Skeletal muscle tissue (tissue), 5 donors: ENCODE results near the gene FAM13A. TPM values are rescaled to one million over a fixed set of nuclear protein-coding genes. Genes with fewer than 3 reads are reported as not detected.

Experiments used
- H3K27ac ChIP-seq: one replicate; pipeline ENCODE4 v1.7.0; 2013; ENCODE audit warnings: mild to moderate bottlenecking, low read depth, low read length, inconsistent platforms
- H3K27me3 ChIP-seq, 3 donors: one replicate each; pipeline ENCODE4 v1.7.0; 2013; ENCODE audit warnings: low read length in 3 of 3; ENCODE audit not compliant: control insufficient read depth in 3 of 3, insufficient read depth in 3 of 3
- H3K36me3 ChIP-seq, 3 donors: one replicate each; pipeline ENCODE4 v1.7.0; 2013; ENCODE audit warnings: low read length in 3 of 3; ENCODE audit not compliant: control insufficient read depth in 3 of 3, insufficient read depth in 3 of 3
- H3K4me1 ChIP-seq, 3 donors: one replicate each; pipeline ENCODE4 v1.7.0; 2013; ENCODE audit warnings: low read length in 3 of 3, mild to moderate bottlenecking in 3 of 3; ENCODE audit not compliant: control insufficient read depth in 3 of 3, insufficient read depth in 3 of 3
- H3K4me3 ChIP-seq, 3 donors: one replicate each; pipeline ENCODE4 v1.7.0; 2013; ENCODE audit warnings: low read length in 3 of 3
- H3K9ac ChIP-seq, 3 donors: one replicate each; pipeline ENCODE4 v1.7.0; 2013; ENCODE audit warnings: low read length in 3 of 3, mild to moderate bottlenecking in 3 of 3, moderate library complexity in 2 of 3, low read depth in 1 of 3
- H3K9me3 ChIP-seq, 3 donors: one replicate each; pipeline ENCODE4 v1.7.0; 2013; ENCODE audit warnings: low read length in 3 of 3; ENCODE audit not compliant: control insufficient read depth in 3 of 3
- small RNA-seq: library from RNA; depleted of rRNA; stranded (forward); fragments of <200 nt; gene quantifications from one replicate; pipeline ENCODE3, GENCODE V24; 2014
- total RNA-seq: library from RNA; depleted of rRNA; stranded (reverse); fragments of >200 nt; gene quantifications from one replicate; pipeline ENCODE4 v1.2.3, GENCODE V29; 2014
- donor health status: Osteomylitis.

The FAM13A gene
- total RNA-seq, 1 donor from 2014 or later: 41.8 TPM

DNA sequence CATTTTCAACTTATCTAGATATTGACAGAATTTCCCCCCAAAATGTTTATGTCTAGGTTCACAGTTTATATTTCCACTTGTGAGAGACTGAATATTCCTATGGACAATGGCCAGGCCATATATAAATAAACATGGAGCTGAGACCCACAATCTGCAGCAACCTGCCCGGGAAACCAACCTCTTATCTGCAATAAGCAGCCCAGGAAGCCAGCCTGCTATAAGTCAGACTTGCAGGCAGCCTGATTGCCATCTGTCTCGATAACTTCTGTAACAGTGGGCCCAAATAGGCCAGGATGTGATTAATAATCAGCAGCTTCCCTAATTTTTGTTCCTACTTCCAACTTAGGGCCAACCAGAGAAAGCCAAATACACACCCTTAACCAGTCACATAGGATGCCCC is 354.2 kb downstream of the FAM13A start:
- Histone ChIP-seq H3K4me1 (peaks cover 4 to 12% (median 4%) of the 10 kb centered on the region in 3 donors), H3K4me3 (no peak overlapping the region), H3K9ac (no peak overlapping the region), H3K36me3 (peaks cover 6 to 28% (median 15%) of the 10 kb centered on the region in 3 donors), H3K9me3 (no peaks in the 10 kb centered on the region), H3K27ac (no peak overlapping the region), H3K27me3 (no peaks in the 10 kb centered on the region)

DNA sequence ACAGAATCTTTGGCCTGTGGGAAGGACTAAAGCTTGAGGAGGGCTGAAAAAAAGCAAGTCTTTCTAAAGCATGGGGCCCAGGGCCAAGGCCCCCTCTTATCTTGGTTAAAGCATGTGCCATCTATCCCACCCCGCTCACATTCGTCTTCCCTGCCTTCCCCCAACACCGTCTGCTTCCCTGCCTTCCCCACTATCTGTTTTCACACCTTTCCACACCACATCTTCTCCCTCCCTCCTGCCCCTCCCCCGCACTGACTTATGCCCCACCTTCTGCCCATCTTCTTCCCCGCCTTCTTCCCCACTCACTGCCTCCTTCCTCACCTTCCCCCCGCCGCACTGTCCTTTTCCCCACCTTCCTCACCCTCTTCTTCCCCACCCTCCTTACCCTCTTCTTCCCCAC is 358.5 kb downstream of the FAM13A start:
- no peaks in the 10 kb centered on the region for H3K4me1 ChIP-seq
- H3K36me3 ChIP-seq: peaks cover 0 to 8% (median 7%) of the 10 kb centered on the region in 3 donors
- H3K27ac ChIP-seq: no peak overlapping the region
- no peak overlapping the region for H3K4me3 ChIP-seq
- H3K27me3 ChIP-seq: no peaks in the 10 kb centered on the region
- H3K9me3 ChIP-seq: no peaks in the 10 kb centered on the region
- H3K9ac ChIP-seq: no peak overlapping the region

DNA sequence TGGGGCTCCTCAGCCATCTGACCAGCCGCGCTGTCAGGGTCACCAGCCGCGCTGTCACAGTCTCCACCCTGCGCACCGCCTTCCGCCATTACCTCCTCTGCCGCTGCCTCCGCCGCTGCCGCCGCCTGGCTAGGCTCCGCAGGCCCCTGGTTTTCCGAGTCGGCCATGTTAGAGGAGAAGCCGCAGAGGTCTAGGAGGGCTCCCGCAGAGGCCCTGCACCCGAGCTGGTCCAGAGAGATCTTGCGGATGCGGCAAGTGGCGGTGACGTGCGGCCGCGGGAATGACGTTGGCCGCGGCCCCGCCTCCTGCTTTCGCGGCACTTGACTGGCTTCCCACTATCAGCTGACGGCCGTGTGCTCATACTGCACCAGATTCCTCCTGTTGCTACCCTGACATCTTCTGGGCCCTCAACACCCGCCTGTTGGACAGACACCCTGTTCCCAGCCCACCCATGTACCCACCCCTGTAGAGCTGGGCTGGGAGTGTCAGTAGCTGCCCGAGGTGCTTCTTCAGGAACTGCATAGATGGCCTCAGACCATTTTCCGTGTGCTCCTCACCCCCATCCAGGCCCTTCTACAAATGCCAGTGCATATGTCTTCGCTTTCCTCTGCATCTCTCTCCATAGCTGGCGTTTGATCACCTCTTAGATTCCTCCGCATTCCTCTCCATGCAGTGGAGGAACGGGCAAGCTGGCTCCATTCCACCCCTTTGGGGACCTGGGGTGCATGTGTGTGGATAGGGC is 359.2 kb downstream of the FAM13A start, which contains the start of gene NAP1L5:
Gene NAP1L5, minus strand, starts transcription at position 242 of the 742 bp plus-strand sequence. Its CDS starts 75 bp downstream, at position 167.
- peaks cover 0 to 8% (median 7%) of the 10 kb centered on the region in 3 donors for H3K36me3 ChIP-seq
- H3K9me3 ChIP-seq: no peaks in the 10 kb centered on the region
- peak within 1 kb of the TSS; percentile 75 to 84 (median 78) for H3K4me3 ChIP-seq
- peak within 1 kb of the TSS; percentile 69 for H3K27ac ChIP-seq
- no peaks in the 10 kb centered on the region for H3K4me1 ChIP-seq
- peak within 1 kb of the TSS; percentile 77 to 83 (median 80) for H3K9ac ChIP-seq
- no peaks in the 10 kb centered on the region for H3K27me3 ChIP-seq

DNA sequence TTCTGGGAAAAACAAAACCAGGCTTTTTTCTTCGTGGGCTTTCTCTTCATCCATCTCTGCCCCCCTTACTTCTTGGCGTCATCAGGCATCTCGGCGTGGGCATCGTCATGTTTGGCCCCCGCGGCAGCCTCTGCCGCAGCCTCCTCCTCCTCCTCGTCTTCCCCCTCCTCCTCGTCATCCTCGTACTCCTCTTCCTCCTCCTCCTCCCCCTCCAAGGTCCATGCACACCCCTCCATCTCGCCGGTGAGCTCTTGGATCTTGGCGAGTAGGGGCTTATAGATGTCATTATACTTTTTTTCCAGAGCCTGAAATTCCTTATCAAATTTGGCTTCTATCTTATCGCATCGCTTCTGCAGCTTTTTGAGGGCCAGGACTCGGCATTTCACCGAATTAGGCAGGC is 359.8 kb downstream of the FAM13A start:
- no peaks in the 10 kb centered on the region for H3K9me3 ChIP-seq
- H3K9ac ChIP-seq: peak overlapping the region; percentile 77 to 83 (median 80)
- H3K36me3 ChIP-seq: peaks cover 0 to 8% (median 7%) of the 10 kb centered on the region in 3 donors
- no peaks in the 10 kb centered on the region for H3K27me3 ChIP-seq
- peak overlapping the region; percentile 69 for H3K27ac ChIP-seq
- no peaks in the 10 kb centered on the region for H3K4me1 ChIP-seq
- peak overlapping the region; percentile 75 to 84 (median 78) for H3K4me3 ChIP-seq

DNA sequence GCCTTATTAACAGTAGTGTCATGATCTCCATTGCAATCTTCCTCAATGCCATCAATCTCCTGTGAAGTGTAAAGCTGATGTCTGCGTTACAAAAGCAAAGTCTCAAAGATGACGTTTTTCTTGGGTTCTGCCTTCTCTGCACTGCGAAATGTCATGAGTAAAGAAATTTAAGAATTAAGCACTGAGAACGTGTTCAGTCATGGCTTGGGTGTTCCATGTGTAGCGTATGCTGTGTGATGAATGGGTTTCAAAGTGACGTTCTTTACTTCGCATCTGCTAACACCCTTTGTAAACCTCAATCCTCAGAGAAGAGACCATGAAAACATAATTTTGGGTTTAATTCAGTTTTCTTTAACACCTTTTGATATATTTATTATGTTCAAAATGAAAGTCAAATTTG is 360.4 kb downstream of the FAM13A start:
- peak overlapping the region in 1 of 3 donors; percentile 77 for H3K9ac ChIP-seq
- H3K27me3 ChIP-seq: no peaks in the 10 kb centered on the region
- H3K4me1 ChIP-seq: no peaks in the 10 kb centered on the region
- no peak overlapping the region for H3K27ac ChIP-seq
- peak overlapping the region; percentile 0 to 84 (median 40) for H3K4me3 ChIP-seq
- H3K36me3 ChIP-seq: peaks cover 0 to 13% (median 7%) of the 10 kb centered on the region in 3 donors
- H3K9me3 ChIP-seq: no peaks in the 10 kb centered on the region

DNA sequence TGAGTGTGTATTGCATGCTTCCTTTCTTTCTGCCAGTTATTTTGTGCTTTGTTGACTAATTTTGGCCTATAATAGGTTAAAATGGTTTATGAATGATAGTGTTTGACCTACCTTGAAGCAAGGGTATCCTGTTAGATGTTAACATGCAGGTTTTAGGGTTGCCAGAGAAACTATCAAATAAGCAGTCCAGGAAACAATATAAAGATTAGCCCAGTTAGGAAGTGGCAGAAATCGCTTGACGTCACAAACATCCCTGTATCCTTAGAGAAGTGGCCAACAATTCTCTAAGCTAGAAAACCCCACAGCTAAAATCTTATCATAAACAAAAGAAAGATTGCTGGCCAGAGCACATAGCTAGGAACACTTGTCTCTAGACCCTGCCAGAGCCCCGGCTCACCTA is 363.2 kb downstream of the FAM13A start:
- no peak overlapping the region for H3K9ac ChIP-seq
- H3K27ac ChIP-seq: no peak overlapping the region
- H3K9me3 ChIP-seq: no peaks in the 10 kb centered on the region
- H3K4me1 ChIP-seq: no peaks in the 10 kb centered on the region
- no peaks in the 10 kb centered on the region for H3K27me3 ChIP-seq
- no peak overlapping the region for H3K4me3 ChIP-seq
- H3K36me3 ChIP-seq: peaks cover 2 to 24% (median 18%) of the 10 kb centered on the region in 3 donors

DNA sequence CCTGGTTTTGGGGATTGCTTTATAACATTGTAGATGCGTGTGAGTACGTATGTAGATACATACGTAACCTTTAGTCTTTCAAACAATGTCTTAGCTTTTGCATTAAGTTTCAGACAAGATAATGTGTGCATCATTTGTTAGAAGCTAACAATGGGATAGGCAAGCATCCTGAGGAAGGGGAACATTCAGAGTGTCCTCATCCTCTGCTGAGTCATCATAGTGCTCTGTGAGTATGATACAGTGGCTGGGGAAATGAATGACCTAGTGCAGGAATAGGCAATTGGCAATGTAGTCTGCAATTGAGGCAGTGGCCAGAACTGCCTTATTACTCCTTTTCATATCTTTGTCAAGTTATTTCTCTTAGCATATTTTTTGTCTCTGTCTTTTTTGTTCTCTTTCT is 366.6 kb downstream of the FAM13A start:
- Histone ChIP-seq H3K36me3 (peaks cover 2 to 40% (median 31%) of the 10 kb centered on the region in 3 donors), H3K4me1 (no peaks in the 10 kb centered on the region), H3K9ac (no peak overlapping the region), H3K9me3 (no peaks in the 10 kb centered on the region), H3K27ac (no peak overlapping the region), H3K27me3 (no peaks in the 10 kb centered on the region), H3K4me3 (no peak overlapping the region)

DNA sequence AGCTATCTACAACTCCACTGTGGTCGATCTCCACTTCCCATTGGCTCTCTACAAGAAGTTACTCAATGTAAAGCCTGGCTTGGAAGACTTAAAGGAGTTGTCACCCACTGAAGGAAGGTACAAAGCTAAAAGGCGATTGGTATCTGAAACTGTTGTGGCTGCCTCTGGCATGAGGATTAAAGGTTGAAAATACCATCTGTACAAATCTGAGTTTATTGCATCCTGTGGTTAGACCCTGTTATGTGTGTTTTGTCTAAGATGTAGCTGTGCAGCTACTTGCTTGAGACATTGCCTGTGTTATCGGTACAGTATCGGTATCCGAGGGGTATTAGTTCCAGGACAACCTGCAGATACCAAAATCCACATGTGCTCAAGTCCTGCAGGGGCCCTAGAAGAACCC is 375.8 kb downstream of the FAM13A start:
- H3K9ac ChIP-seq: no peak overlapping the region
- no peak overlapping the region for H3K4me3 ChIP-seq
- peaks cover 8 to 47% (median 43%) of the 10 kb centered on the region in 3 donors for H3K36me3 ChIP-seq
- no peaks in the 10 kb centered on the region for H3K27me3 ChIP-seq
- no peak overlapping the region for H3K27ac ChIP-seq
- no peaks in the 10 kb centered on the region for H3K4me1 ChIP-seq
- no peaks in the 10 kb centered on the region for H3K9me3 ChIP-seq

Small RNA genes lying within 50 kb of the gene (small RNA-seq; reads per million reads assigned to genes)
- not detected for gene RF02115
- not detected for gene RNU6-33P

Other genes starting within 250 kb of the FAM13A start
- gene TIGD2, start 54.3 kb upstream of the FAM13A start, total RNA-seq: 5.2 TPM